Testis (tissue), 3 donors: ENCODE data around the gene PCNX3. TPM values are rescaled to one million over a fixed set of nuclear protein-coding genes. Genes with fewer than 3 reads are reported as not detected.

Experiments used
- DNase-seq: peaks from one replicate; pipeline ENCODE4 v3.0.0-alpha.2; 2019
- H3K27ac ChIP-seq, 2 donors: fragments of 200-600 bp; sonication (generic); one replicate each; pipeline ENCODE4 v1.5.1; 2019
- H3K27me3 ChIP-seq: fragments of 200-600 bp; sonication (generic); one replicate; pipeline ENCODE4 v1.5.1; 2019
- H3K36me3 ChIP-seq: fragments of 200-600 bp; sonication (generic); one replicate; pipeline ENCODE4 v1.5.1; 2017; ENCODE audit warnings: low read depth; ENCODE audit errors: missing control alignments
- H3K4me1 ChIP-seq: fragments of 200-600 bp; sonication (generic); one replicate; pipeline ENCODE4 v1.5.1; 2019
- H3K4me3 ChIP-seq, 2 donors: fragments of 200-600 bp; sonication (generic); one replicate each; pipeline ENCODE4 v1.5.1; 2017 to 2019
- H3K9me3 ChIP-seq: fragments of 200-600 bp; sonication (generic); one replicate; pipeline ENCODE4 v1.5.1; 2017
- CTCF ChIP-seq, 3 experiments: fragments of 450-650 bp in 2 of 3; fragments of 200-600 bp in 1 of 3; sonication (generic) in 1 of 3; IDR thresholded peaks; one replicate each; pipeline ENCODE4 v1.5.1; 2016 to 2019; ENCODE audit warnings: antibody characterized with exemption in 3 of 3, mild to moderate bottlenecking in 2 of 3, moderate library complexity in 1 of 3
- POLR2A ChIP-seq: fragments of 450-650 bp; IDR thresholded peaks from one replicate; pipeline ENCODE4 v1.6.1; 2017; ENCODE audit warnings: antibody characterized with exemption, mild to moderate bottlenecking, moderate library complexity
- WGBS, 2 donors: methylation state at CpG; one replicate each; pipeline ENCODE4 v1.1.5; 2018; 5-methylcytosine and 5-hydroxymethylcytosine counted together
- intact Hi-C: fragments of 100-400 bp; cut with DNase I; formaldehyde crosslinking; loops from one replicate; pipeline ENCODE4 v1.15.1; 2023; ENCODE audit warnings: low total_unique reads
- polyA plus RNA-seq: library from polyadenylated mRNA; stranded (reverse); fragments of 350-450 nt; fragmentation: Illumina TruSeq; extraction: RNeasy Lipid Tissue Mini Kit (QIAGEN cat#74804); gene quantifications from one replicate; pipeline ENCODE4 v1.2.3, GENCODE V29; 2014; ENCODE audit warnings: low read depth, low replicate concordance; ENCODE audit not compliant: insufficient read depth
- total RNA-seq, 2 donors: library from RNA; depleted of rRNA; stranded (reverse); fragments of >200 nt; gene quantifications; one replicate each; pipeline ENCODE4 v1.2.3, GENCODE V29; 2016

The PCNX3 gene
- total and polyA plus RNA-seq, 3 donors from 2014 or later: 61.4 to 87.6 (median 78.4) TPM

GRCh38 chr11:65646958-65647701 lies 31.6 kb downstream of the PCNX3 start:
- intact Hi-C loops: no loop called here
- no peak for DNase-seq
- H3K9me3 ChIP-seq: no peaks in the 10 kb centered on the region
- H3K4me3 ChIP-seq: peak overlapping the region; percentile 37 to 43
- peaks cover 6% of the 10 kb centered on the region for H3K4me1 ChIP-seq
- TF ChIP-seq CTCF (IDR thresholded peaks at IDR 0.05) (no peak), POLR2A (no peak)
- H3K27me3 ChIP-seq: no peaks in the 10 kb centered on the region
- no peaks in the 10 kb centered on the region for H3K36me3 ChIP-seq
- H3K27ac ChIP-seq: no peak overlapping the region
- WGBS, 2 donors: 39 to 57% methylated on average over 29 to 81 of the region's 87 CpGs

- Histone ChIP-seq H3K27ac (no peak overlapping the region), H3K27me3 (no peaks in the 10 kb centered on the region), H3K9me3 (no peaks in the 10 kb centered on the region), H3K4me3 (no peak overlapping the region), H3K36me3 (no peaks in the 10 kb centered on the region), H3K4me1 (peaks cover 19% of the 10 kb centered on the region)
- 71 to 78% methylated on average over 5 to 12 of the region's 12 CpGs for WGBS, 2 donors
- intact Hi-C loops: no loop called here
- TF ChIP-seq POLR2A (no peak), CTCF (IDR thresholded peaks at IDR 0.05) (no peak)
- DNase-seq: no peak
Observed at GRCh38 chr11:65648997-65649493, 33.5 kb downstream of the PCNX3 start.

- H3K4me3 ChIP-seq: no peak overlapping the region
- intact Hi-C loops: no loop called here
- peaks cover 21% of the 10 kb centered on the region for H3K4me1 ChIP-seq
- H3K36me3 ChIP-seq: no peaks in the 10 kb centered on the region
- no peak for DNase-seq
- no peaks in the 10 kb centered on the region for H3K9me3 ChIP-seq
- 90% methylated on average over 16 of the region's 16 CpGs; no CpG with 5 or more reads in 1 of the 2 donors for WGBS, 2 donors
- no peaks in the 10 kb centered on the region for H3K27me3 ChIP-seq
- TF ChIP-seq CTCF (IDR thresholded peaks at IDR 0.05) (no peak), POLR2A (no peak)
- no peak overlapping the region for H3K27ac ChIP-seq
Observed at GRCh38 chr11:65649656-65650546, 34.3 kb downstream of the PCNX3 start.

- peaks cover 21% of the 10 kb centered on the region for H3K4me1 ChIP-seq
- no peaks in the 10 kb centered on the region for H3K27me3 ChIP-seq
- no peak for TF ChIP-seq CTCF (IDR thresholded peaks at IDR 0.05)
- no peak for TF ChIP-seq POLR2A
- intact Hi-C loops: no loop called here
- peak overlapping the region in 1 of 2 donors; percentile 98 for H3K27ac ChIP-seq
- DNase-seq: no peak
- no peaks in the 10 kb centered on the region for H3K9me3 ChIP-seq
- H3K36me3 ChIP-seq: no peaks in the 10 kb centered on the region
- H3K4me3 ChIP-seq: no peak overlapping the region
- WGBS, 2 donors: 78 to 79% methylated on average over 11 to 20 of the region's 20 CpGs
Observed at GRCh38 chr11:65650547-65651338, 35.2 kb downstream of the PCNX3 start.
